DMS114 treated with DMSO at 0.1 percent for 48 hours (cell line): ENCODE results near the gene MAGEC3.
"Not testable (repeated sequence)": the region's sequence is repeated elsewhere in the genome, so short reads cannot be mapped to it uniquely, and the experiment has no call there.

Experiments
- DNase-seq: peaks from one replicate; lab custom pipeline; 2025; ENCODE audit not compliant: unreplicated experiment; lab: John Stamatoyannopoulos, UW

The MAGEC3 gene, protein sequence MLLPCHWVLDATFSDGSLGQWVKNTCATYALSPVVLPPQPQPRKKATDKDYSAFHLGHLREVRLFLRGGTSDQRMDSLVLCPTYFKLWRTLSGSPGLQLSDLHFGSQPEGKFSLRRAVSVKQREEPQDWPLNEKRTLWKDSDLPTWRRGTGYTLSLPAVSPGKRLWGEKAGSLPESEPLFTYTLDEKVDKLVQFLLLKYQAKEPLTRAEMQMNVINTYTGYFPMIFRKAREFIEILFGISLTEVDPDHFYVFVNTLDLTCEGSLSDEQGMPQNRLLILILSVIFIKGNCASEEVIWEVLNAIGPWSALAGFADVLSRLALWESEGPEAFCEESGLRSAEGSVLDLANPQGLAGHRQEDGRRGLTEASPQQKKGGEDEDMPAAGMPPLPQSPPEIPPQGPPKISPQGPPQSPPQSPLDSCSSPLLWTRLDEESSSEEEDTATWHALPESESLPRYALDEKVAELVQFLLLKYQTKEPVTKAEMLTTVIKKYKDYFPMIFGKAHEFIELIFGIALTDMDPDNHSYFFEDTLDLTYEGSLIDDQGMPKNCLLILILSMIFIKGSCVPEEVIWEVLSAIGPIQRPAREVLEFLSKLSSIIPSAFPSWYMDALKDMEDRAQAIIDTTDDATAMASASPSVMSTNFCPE

GRCh38 chrX:141838016-141838415 lies at the start of gene MAGEC3:
Gene MAGEC3 (plus strand): TSS chrX:141838316. CDS start chrX:141838316, 0 bp downstream.
- no peak for DNase-seq

DNA sequence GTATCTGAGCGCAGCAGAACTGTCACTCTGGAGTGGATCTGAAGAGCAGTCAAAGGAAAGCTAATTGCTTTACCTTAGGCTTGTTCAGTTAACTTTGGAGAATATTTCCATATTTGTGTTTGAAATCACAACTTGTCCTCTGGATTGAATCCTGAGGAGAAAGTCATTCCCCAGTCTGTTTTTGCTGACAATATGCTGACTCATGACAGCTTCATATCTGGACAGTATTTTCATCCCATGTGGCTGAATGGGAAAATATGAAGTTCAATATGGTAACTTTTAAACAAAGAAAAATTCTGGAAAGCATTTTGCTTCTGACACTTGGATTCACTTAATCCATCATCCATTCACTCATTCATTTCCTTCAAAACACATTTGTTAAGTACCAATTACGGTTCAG lies 46.3 kb upstream of the MAGEC3 start:
- no peak for DNase-seq

GRCh38 chrX:141811438-141811837 lies 26.7 kb upstream of the MAGEC3 start:
- DNase-seq, result no peak

GRCh38 chrX:141814213-141814857 lies 23.8 kb upstream of the MAGEC3 start:
- DNase-seq, result no peak

- DNase-seq, result no peak
Measured at GRCh38 chrX:141815904-141816303, 22.2 kb upstream of the MAGEC3 start.

GRCh38 chrX:141832247-141832646 lies 5.9 kb upstream of the MAGEC3 start:
- no peak for DNase-seq

DNA sequence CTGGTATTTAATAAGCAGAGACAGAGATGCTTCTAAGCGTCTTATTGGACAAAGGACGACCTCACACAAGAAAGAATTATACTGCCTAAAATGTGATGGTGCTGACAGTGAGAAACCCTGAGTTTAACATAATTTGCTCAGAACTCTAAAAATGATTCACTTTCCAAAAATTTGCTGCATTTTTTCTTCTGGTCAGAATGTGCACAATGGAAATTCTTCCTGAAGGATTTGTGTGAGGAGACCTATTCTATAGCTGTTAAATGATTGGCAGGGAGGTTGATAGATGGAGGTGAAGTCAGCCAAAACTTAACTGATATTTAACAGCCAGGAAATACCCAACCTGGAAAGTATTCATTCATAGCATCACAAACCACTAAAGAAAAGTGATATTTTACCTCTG lies 1.7 kb downstream of the MAGEC3 start:
- no peak for DNase-seq

GRCh38 chrX:141857479-141857878 lies 19.4 kb downstream of the MAGEC3 start:
- no peak for DNase-seq

GRCh38 chrX:141879616-141880015 lies 41.5 kb downstream of the MAGEC3 start:
- DNase-seq, result no peak

DNA sequence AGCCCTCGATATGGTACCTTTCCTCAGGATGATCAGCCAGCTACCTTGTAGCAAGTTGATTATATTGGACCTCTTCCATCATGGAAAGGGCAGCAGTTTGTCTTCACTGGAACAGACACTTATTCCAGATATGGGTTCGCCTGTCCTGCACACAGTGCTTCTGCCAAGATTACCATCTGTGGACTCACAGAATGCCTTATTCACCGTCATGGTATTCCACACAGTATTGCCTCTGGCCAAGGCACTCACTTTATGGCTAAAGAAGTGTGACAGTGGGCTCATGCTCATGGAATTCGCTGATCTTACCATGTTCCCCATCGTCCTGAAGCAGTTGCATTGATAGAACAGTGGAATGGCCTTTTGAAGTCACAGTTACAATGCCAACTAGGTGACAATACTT lies 50.7 kb downstream of the MAGEC3 start:
- DNase-seq, result not testable (repeated sequence)

GRCh38 chrX:141894733-141895132 lies 56.6 kb downstream of the MAGEC3 start:
- no peak for DNase-seq

DNA sequence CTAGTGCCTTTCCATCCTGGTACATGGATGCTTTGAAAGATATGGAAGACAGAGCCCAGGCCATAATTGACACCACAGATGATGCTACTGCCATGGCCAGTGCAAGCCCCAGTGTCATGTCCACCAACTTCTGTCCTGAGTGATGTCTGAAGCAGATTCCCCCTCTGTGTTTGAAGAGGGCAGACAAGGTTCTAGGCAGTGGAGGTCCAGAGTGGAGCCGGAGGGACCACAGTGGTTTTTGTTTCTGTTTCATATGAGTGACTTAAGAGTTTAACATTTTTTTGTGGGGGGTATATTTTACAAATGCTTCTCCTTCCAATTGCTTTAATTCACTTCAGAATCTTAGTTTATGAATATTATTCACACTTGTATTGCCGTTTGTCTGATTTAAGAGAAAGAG lies 59.6 kb downstream of the MAGEC3 start:
- no peak for DNase-seq

GRCh38 chrX:141902366-141902765 lies 64.2 kb downstream of the MAGEC3 start:
- DNase-seq, result no peak

- DNase-seq, result no peak
Measured at GRCh38 chrX:141903400-141904155, 65.5 kb downstream of the MAGEC3 start, which contains the start of gene MAGEC1. Gene MAGEC1 (plus strand): TSS chrX:141903894. CDS start chrX:141905073, 1,179 bp downstream.

DNA sequence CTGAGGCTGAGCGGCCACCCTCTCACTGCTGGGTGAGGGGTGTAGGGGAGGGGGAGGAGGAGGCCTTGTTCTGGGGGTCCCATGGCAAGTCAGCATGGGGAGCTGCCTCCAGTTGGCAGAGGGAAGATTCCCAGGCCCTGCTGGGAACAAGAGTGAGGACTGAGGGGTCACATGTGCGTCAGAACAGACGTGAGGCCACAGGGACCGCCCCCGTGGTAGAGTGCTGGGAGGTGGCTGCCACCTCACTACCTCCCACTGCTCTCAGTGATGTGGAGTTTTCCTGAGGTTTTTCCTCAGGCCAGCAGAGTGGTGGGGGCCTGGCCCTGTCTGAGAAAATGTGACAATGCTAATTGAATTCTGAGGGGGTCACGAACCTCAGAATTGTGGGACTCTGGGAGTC lies 66.1 kb downstream of the MAGEC3 start:
- DNase-seq, result no peak

GRCh38 chrX:141917801-141918200 lies 79.7 kb downstream of the MAGEC3 start:
- no peak for DNase-seq

GRCh38 chrX:141924293-141924692 lies 86.2 kb downstream of the MAGEC3 start:
- DNase-seq, result no peak

GRCh38 chrX:141928432-141928831 lies 90.3 kb downstream of the MAGEC3 start:
- no peak for DNase-seq

- DNase-seq, result no peak
Measured at GRCh38 chrX:141934059-141934641, 96.0 kb downstream of the MAGEC3 start.

DNA sequence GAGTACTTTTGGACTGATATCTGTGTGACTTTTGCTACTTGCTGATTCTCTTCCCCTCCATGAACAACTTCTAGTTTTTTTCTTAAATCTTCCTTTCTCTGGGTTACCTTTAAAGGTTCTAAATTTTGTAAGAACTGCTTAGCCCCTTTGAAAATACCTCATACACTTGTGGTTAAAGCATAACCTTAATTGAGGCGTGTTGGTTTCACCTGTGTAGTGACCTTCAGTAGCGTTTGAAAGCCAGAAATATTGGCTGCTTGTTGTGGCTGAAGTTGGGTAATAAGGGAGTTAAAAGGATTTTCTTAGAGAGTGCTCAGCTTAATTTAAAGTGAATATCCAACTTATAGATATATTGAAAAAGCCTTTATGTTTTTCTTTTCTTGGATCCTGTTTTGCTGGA lies 97.5 kb downstream of the MAGEC3 start:
- no peak for DNase-seq

- DNase-seq, result no peak
Measured at GRCh38 chrX:141936080-141936479, 98.0 kb downstream of the MAGEC3 start.
